H7 (cell line): ENCODE measurements around the gene ZSWIM6. TPM values are rescaled to one million over a fixed set of nuclear protein-coding genes. Genes with fewer than 3 reads are reported as not detected.

Source experiments
- DNase-seq: peaks from one replicate; pipeline ENCODE4 v3.0.0; 2012
- H3K27me3 ChIP-seq: 2 replicates; pipeline ENCODE4 v1.6.0; 2011; ENCODE audit warnings: mild to moderate bottlenecking, low read length; ENCODE audit not compliant: control insufficient read depth, insufficient read depth
- H3K36me3 ChIP-seq: replicated peaks from 2 replicates; pipeline ENCODE4 v1.5.1; 2011; ENCODE audit warnings: low read length; ENCODE audit not compliant: control insufficient read depth, insufficient read depth
- H3K4me3 ChIP-seq: 2 replicates; pipeline ENCODE4 v1.5.1; 2011; ENCODE audit warnings: low read depth, mild to moderate bottlenecking, control low read depth, low read length, moderate library complexity; ENCODE audit not compliant: insufficient read depth
- total RNA-seq: library from RNA; depleted of rRNA; stranded (reverse); fragments of >200 nt; shearing (Covaris generic); gene quantifications from 2 replicates; pipeline ENCODE4 v1.2.3, GENCODE V29; 2014; rRNA removed

Gene ZSWIM6
- total RNA-seq, 1 experiment from 2014 or later = 9.1 TPM

GRCh38 chr5:61578858-61579503 is 246.9 kb downstream of the ZSWIM6 start:
- H3K4me3 ChIP-seq = no peak overlapping the region
- H3K27me3 ChIP-seq = no peaks in the 10 kb centered on the region
- no peak for DNase-seq
- H3K36me3 ChIP-seq = no peaks in the 10 kb centered on the region

GRCh38 chr5:61582205-61582820 is 250.3 kb downstream of the ZSWIM6 start:
- Histone ChIP-seq H3K4me3 (no peak overlapping the region), H3K36me3 (no peaks in the 10 kb centered on the region), H3K27me3 (no peaks in the 10 kb centered on the region)
- no peak for DNase-seq

GRCh38 chr5:61582887-61583286 is 250.8 kb downstream of the ZSWIM6 start:
- no peak for DNase-seq
- no peaks in the 10 kb centered on the region for H3K27me3 ChIP-seq
- no peak overlapping the region for H3K4me3 ChIP-seq
- no peaks in the 10 kb centered on the region for H3K36me3 ChIP-seq

DNA sequence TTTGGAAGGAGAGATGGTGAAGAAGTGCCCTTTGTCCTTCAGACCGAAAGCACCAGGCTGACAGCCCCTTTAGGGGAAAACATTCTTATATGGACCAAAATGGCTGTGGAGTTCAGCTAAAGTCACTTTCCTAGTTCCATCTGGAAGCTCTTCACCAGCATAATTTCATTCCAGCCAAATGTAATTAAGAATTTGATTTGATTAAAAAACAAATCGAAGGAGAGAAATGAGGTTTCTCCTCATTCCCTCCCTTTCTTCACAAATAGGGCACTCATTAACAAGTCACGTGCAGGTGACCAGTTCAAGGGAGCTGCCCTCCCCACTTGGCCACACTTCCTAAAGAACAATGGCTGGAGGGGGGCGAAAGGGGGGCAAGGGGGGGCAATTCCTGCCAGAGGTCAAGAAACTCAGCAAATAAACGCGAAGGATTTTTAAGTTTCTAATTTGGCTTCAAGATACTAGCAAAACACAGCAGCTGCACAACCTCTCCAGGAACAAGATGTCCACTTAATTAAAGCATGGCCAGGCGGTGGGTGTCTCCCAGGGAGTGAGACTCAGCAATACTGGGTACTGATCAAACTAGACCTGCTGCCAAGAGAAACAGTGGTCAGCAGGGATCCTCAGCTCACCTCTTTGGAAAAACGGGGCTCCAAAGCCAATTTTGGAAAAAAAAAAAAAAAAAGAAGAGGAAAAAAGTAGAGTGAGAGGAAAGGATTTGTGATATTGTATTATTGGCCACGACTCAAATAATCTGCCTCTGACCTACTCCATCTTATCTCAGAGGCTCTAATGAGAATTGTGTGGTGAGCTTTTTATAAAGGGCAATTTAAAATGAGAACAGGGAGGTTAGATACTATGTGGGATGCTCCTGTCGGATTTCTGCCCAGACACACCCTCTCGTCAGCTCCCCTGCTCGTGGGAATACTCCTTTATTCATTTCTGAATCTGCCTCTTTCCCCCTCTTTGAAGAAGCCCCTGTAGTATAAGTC is 254.3 kb downstream of the ZSWIM6 start:
- no peak overlapping the region for H3K4me3 ChIP-seq
- no peaks in the 10 kb centered on the region for H3K27me3 ChIP-seq
- H3K36me3 ChIP-seq = no peaks in the 10 kb centered on the region
- no peak for DNase-seq

DNA sequence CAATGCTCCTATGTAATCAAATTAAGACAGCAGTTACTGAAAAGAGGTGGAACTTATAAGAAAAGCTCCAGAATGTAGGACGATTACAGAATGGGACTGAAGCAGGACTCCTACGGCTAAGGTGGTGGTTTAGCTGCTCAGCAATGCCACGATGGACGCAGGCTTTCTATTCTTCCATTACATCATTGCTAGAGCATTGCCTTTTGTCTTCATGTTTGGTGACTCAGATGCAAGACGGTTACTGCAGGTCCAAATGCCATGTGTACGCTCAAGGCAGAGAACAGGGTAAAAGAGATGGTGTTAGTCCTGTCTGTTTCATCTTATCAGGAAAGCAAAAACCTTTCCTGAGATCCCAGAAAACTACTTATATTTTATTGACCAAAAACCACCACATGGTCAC is 255.1 kb downstream of the ZSWIM6 start:
- H3K36me3 ChIP-seq = no peaks in the 10 kb centered on the region
- DNase-seq = no peak
- H3K4me3 ChIP-seq = no peak overlapping the region
- no peaks in the 10 kb centered on the region for H3K27me3 ChIP-seq

DNA sequence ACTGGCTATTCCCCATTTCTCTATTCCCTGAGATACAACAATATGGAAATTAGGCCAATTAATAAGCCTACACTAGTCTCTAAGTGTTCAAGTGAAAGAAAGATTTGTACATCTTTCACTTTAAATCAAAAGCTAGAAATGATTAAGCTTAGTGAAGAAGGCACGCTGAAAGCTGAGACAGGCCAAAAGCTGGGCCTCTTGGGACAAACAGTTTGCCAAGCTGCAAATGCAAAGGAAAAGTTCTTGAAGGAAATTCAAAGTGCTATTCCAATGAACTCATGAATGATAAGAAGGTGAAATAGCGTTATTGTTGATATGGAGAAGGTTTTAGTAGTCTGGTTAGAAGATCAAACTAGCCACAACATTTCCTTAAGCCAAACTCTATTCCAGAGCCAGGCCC is 256.2 kb downstream of the ZSWIM6 start:
- no peaks in the 10 kb centered on the region for H3K27me3 ChIP-seq
- no peak overlapping the region for H3K4me3 ChIP-seq
- no peaks in the 10 kb centered on the region for H3K36me3 ChIP-seq
- no peak for DNase-seq

- H3K36me3 ChIP-seq = no peaks in the 10 kb centered on the region
- no peak overlapping the region for H3K4me3 ChIP-seq
- H3K27me3 ChIP-seq = no peaks in the 10 kb centered on the region
- DNase-seq = no peak
Measured at GRCh38 chr5:61589946-61590345, 257.9 kb downstream of the ZSWIM6 start.

- Histone ChIP-seq H3K4me3 (no peak overlapping the region), H3K36me3 (no peaks in the 10 kb centered on the region), H3K27me3 (no peaks in the 10 kb centered on the region)
- DNase-seq = no peak
Measured at GRCh38 chr5:61590473-61590872, 258.4 kb downstream of the ZSWIM6 start.

- Histone ChIP-seq H3K4me3 (no peak overlapping the region), H3K36me3 (no peaks in the 10 kb centered on the region), H3K27me3 (no peaks in the 10 kb centered on the region)
- DNase-seq = no peak
Measured at GRCh38 chr5:61591859-61592258, 259.8 kb downstream of the ZSWIM6 start.

GRCh38 chr5:61595426-61595825 is 263.4 kb downstream of the ZSWIM6 start:
- no peak for DNase-seq
- Histone ChIP-seq H3K36me3 (no peaks in the 10 kb centered on the region), H3K27me3 (no peaks in the 10 kb centered on the region), H3K4me3 (no peak overlapping the region)

Other genes with a start within 250 kb of the ZSWIM6 start
- gene SMIM15, start 169.8 kb upstream of the ZSWIM6 start, total RNA-seq = 34.5 and 46.4 TPM in 2 replicates